Progenitor cell of endocrine pancreas (in vitro differentiated cells): ENCODE data around the gene ECM1. TPM values are rescaled to one million over a fixed set of nuclear protein-coding genes. Genes with fewer than 3 reads are reported as not detected.
A peak's percentile ranks its signal among the peaks of the same experiment; 100 is the strongest.

Experiments used
- DNase-seq: peaks from one replicate; pipeline ENCODE4 v3.0.0; 2021; ENCODE audit warnings: low spot score; ENCODE audit not compliant: unreplicated experiment
- H3K27ac Mint-ChIP-seq: 2 replicates; pipeline ENCODE4 v1.8.0; 2021; ENCODE audit warnings: mild to moderate bottlenecking, moderate library complexity, mixed read lengths
- H3K27me3 Mint-ChIP-seq: 2 replicates; pipeline ENCODE4 v1.8.0; 2021; ENCODE audit warnings: mixed read lengths
- H3K36me3 Mint-ChIP-seq: 2 replicates; pipeline ENCODE4 v1.8.0; 2022; ENCODE audit warnings: mixed read lengths; ENCODE audit not compliant: insufficient read depth
- H3K4me1 Mint-ChIP-seq: 2 replicates; pipeline ENCODE4 v1.8.0; 2021; ENCODE audit warnings: low read depth, mixed read lengths
- H3K4me3 Mint-ChIP-seq: 2 replicates; pipeline ENCODE4 v1.8.0; 2021; ENCODE audit warnings: low read depth, mild to moderate bottlenecking, moderate library complexity, mixed read lengths
- H3K9me3 Mint-ChIP-seq: 2 replicates; pipeline ENCODE4 v1.8.0; 2021; ENCODE audit warnings: low read depth, mixed read lengths
- total RNA-seq: library from RNA; stranded (reverse); gene quantifications from 2 replicates; pipeline ENCODE4 v1.2.1, GENCODE V29; 2021
- TF ChIP-seq, protein P1 (sequence below): fragments of 200-600 bp; sonication (generic); IDR thresholded peaks from one replicate; pipeline ENCODE4 v1.5.0; 2021; ENCODE audit warnings: antibody characterized with exemption, mild to moderate bottlenecking; ENCODE audit not compliant: unreplicated experiment

Gene ECM1
- total RNA-seq, 1 donor from 2014 or later, result 1.9 TPM

DNA sequence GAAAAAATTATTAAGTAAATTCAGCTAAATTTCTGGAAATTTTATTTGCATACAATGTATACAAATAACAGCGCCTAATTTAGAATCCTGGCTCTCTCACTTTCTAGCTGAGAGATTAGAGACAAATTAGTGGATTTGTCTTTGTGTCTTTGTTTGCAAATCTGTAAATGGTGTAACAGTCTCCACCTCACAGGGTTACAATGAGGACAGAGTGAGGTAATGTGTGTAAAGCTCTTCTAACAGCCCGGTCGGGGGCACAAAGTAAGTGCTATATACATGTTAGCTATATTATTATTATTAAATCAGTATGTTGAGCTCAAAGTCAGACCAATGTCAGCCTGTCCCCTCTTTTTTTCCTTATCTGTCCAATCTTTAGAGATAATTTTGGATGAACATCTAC is 36.3 kb downstream of the ECM1 start:
- H3K4me3 Mint-ChIP-seq, result no peak overlapping the region
- H3K27ac Mint-ChIP-seq, result no peak overlapping the region
- TF ChIP-seq, protein P1, sequence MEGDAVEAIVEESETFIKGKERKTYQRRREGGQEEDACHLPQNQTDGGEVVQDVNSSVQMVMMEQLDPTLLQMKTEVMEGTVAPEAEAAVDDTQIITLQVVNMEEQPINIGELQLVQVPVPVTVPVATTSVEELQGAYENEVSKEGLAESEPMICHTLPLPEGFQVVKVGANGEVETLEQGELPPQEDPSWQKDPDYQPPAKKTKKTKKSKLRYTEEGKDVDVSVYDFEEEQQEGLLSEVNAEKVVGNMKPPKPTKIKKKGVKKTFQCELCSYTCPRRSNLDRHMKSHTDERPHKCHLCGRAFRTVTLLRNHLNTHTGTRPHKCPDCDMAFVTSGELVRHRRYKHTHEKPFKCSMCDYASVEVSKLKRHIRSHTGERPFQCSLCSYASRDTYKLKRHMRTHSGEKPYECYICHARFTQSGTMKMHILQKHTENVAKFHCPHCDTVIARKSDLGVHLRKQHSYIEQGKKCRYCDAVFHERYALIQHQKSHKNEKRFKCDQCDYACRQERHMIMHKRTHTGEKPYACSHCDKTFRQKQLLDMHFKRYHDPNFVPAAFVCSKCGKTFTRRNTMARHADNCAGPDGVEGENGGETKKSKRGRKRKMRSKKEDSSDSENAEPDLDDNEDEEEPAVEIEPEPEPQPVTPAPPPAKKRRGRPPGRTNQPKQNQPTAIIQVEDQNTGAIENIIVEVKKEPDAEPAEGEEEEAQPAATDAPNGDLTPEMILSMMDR, result no peak
- no peak for DNase-seq
- H3K9me3 Mint-ChIP-seq, result no peaks in the 10 kb centered on the region
- peaks cover 13% of the 10 kb centered on the region for H3K4me1 Mint-ChIP-seq
- peaks cover 3% of the 10 kb centered on the region for H3K27me3 Mint-ChIP-seq
- H3K36me3 Mint-ChIP-seq, result no peaks in the 10 kb centered on the region

DNA sequence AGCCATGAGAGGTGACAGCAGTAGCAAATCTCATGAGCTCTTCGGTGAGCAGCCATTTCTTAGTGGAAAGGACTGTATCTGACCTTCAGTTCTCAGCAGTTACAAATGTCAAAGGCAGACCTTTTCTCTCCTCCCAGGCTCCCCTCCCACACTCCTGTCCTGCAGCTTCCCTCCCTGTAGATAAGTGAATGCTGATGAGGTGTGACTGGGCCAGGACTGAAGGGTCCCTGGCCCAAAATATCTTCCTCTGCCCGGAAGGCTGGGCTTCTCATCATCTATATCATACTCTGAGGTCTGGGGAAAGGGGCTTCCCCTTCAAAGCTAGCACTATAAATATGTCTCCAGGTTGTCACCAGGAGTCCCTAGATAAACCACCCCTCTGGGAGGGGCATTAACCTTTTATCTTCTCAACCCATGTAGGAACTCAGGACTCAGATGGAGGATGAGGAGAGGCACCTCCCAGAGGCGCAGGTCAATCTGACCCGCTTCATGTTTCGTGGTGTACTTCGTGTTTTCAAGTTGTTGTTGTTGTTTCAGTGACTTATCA is 37.6 kb downstream of the ECM1 start:
- Mint-ChIP-seq H3K27ac (no peak overlapping the region), H3K4me3 (no peak overlapping the region), H3K27me3 (peaks cover 9% of the 10 kb centered on the region), H3K9me3 (no peaks in the 10 kb centered on the region), H3K4me1 (peaks cover 17% of the 10 kb centered on the region), H3K36me3 (no peaks in the 10 kb centered on the region)
- TF ChIP-seq, protein P1, result no peak
- no peak for DNase-seq

DNA sequence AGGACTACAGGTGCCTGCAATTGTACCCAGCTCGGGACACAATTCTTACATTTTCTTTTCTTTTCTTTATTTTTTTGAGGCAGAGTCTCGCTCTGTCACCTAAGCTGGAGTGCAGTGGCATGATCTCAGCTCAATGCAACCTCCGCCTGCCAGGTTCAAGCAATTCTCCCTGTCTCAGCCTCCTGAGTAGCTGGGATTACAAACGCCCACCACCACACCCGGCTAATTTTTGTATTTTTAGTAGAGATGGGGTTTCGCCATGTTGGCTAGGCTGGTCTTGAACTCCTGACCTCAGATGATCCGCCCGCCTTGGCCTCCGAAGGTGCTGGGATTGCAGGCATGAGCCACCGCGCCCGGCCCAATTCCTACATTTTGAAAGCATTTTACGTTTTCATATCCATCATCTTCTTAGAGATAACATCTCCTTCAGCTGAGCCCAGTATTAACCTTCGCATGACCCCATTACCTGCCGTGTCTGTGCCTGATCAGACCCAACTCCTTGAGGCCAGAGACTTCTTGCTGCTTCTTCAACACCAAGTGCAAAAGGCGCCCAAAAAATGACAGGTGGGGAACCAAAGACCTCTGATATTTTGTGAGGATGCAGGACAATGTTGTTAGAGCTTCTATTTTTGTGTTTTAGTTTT is 38.5 kb downstream of the ECM1 start:
- TF ChIP-seq, protein P1, result no peak
- no peaks in the 10 kb centered on the region for H3K36me3 Mint-ChIP-seq
- H3K4me1 Mint-ChIP-seq, result peaks cover 17% of the 10 kb centered on the region
- no peak for DNase-seq
- H3K27ac Mint-ChIP-seq, result peak overlapping the region; percentile 7
- H3K4me3 Mint-ChIP-seq, result no peak overlapping the region
- peaks cover 14% of the 10 kb centered on the region for H3K27me3 Mint-ChIP-seq
- no peaks in the 10 kb centered on the region for H3K9me3 Mint-ChIP-seq

DNA sequence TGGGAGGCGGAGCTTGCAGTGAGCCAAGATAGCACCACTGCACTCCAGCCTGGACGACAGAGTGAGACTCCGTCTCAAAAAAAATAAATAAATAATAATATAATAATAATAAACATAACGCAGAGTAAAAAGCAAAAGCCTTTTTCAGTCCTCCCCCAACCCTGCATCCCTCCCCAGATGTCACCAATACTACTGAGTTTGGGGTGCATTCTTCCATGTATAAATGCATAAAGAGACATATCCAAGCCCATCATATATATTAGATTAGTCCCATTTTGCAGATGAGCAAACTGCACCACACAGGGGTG is 40.4 kb downstream of the ECM1 start:
- no peak for DNase-seq
- Mint-ChIP-seq H3K9me3 (no peaks in the 10 kb centered on the region), H3K27me3 (peaks cover 17% of the 10 kb centered on the region), H3K4me3 (peak overlapping the region; percentile 65), H3K4me1 (peaks cover 17% of the 10 kb centered on the region), H3K27ac (no peak overlapping the region), H3K36me3 (no peaks in the 10 kb centered on the region)
- TF ChIP-seq, protein P1, result no peak

DNA sequence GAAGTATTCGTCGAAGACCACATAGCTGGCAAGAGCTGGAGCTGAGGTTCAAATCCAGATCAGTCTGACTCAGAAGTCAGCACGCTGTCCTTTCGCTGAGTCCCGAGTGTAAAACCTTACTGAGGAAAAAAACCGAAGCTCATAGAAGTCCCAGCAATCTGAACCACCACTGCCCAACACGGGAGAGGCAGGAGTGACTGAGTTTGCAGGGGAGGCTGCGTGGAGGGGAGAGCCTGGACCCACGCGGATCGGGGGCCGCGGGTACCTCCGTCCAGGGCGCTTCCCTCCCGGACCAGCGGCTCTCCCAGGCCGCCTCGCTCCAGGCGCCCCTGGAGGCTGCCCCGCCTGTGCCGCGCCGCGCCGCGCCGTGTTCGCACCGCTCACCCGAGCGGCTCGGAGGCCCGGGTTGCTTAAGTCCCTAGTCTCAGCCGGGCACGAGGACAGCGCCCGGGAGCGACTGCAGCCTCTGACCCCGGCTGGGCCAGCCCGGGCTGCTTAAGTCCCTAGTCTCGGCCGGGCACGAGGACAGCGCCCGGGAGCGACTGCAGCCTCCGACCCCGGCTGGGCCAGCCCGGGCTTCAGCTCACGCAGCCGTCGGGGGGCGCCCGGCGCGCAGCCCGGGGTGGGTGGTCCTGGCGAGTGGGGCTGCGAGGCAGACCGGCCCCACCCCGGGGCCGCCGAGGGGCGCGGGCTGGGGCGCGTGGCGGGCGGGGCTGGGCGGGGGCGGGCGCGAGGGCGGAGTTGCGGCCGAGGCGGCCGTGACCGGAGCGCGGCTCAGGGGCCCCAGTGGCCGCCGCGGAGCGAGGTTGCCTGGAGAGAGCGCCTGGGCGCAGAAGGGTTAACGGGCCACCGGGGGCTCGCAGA is 41.0 kb downstream of the ECM1 start, which contains the start of gene ADAMTSL4:
ADAMTSL4 (plus strand) TSS at position 777 of the 864 bp plus-strand sequence. CDS start 2,881 bp downstream, outside the sequence.
- Mint-ChIP-seq H3K36me3 (no peaks in the 10 kb centered on the region), H3K4me1 (peaks cover 12% of the 10 kb centered on the region), H3K9me3 (no peaks in the 10 kb centered on the region), H3K27me3 (peaks cover 17% of the 10 kb centered on the region), H3K4me3 (peak within 1 kb of the TSS; percentile 76), H3K27ac (peak within 1 kb of the TSS; percentile 84)
- DNase-seq, result peak; percentile 54
- TF ChIP-seq, protein P1, result peak; percentile 46
